H9 (cell line): ENCODE measurements around the gene SLC16A6. TPM values are rescaled to one million over a fixed set of nuclear protein-coding genes. Genes with fewer than 3 reads are reported as not detected.

Experiments
- DNase-seq: peaks from one replicate; pipeline ENCODE4 v3.0.0-alpha.2; 2017
- H2AFZ ChIP-seq: one replicate; pipeline ENCODE4 v1.6.1; 2013; ENCODE audit warnings: mild to moderate bottlenecking, low read length, control low read depth, moderate library complexity
- H2AK5ac ChIP-seq: 2 replicates; pipeline ENCODE4 v1.6.1; 2013; ENCODE audit warnings: low read length, control low read depth, mixed read lengths; ENCODE audit not compliant: insufficient read length
- H2BK120ac ChIP-seq: one replicate; pipeline ENCODE4 v1.6.1; 2013; ENCODE audit warnings: low read depth, mild to moderate bottlenecking, low read length, control low read depth, inconsistent platforms; ENCODE audit not compliant: poor library complexity, severe bottlenecking
- H2BK12ac ChIP-seq: 2 replicates; pipeline ENCODE4 v1.6.1; 2013; ENCODE audit warnings: low read length, control low read depth, mixed read lengths, low read depth; ENCODE audit not compliant: insufficient read length
- H2BK15ac ChIP-seq: 2 replicates; pipeline ENCODE4 v1.6.1; 2013; ENCODE audit warnings: low read depth, low read length, control low read depth
- H2BK20ac ChIP-seq: one replicate; pipeline ENCODE4 v1.6.1; 2013; ENCODE audit warnings: low read depth, mild to moderate bottlenecking, low read length, control low read depth, inconsistent platforms; ENCODE audit not compliant: poor library complexity, severe bottlenecking
- H2BK5ac ChIP-seq: 2 replicates; pipeline ENCODE4 v1.6.1; 2013; ENCODE audit warnings: low read length, control low read depth, mixed read lengths; ENCODE audit not compliant: insufficient read length
- H3K14ac ChIP-seq: 2 replicates; pipeline ENCODE4 v1.6.1; 2013; ENCODE audit warnings: low read length, control low read depth; ENCODE audit not compliant: insufficient read depth
- H3K18ac ChIP-seq: 2 replicates; pipeline ENCODE4 v1.6.1; 2013; ENCODE audit warnings: low read depth, mild to moderate bottlenecking, mixed read lengths, low read length, control low read depth; ENCODE audit not compliant: insufficient read length
- H3K23ac ChIP-seq: 2 replicates; pipeline ENCODE4 v1.6.1; 2013; ENCODE audit warnings: low read length, control low read depth, mixed read lengths, low read depth; ENCODE audit not compliant: insufficient read length
- H3K23me2 ChIP-seq: 2 replicates; pipeline ENCODE4 v1.6.1; 2013; ENCODE audit warnings: low read depth, mild to moderate bottlenecking, mixed read lengths, low read length, control low read depth; ENCODE audit not compliant: insufficient read length, poor library complexity, severe bottlenecking
- H3K27ac ChIP-seq: 2 replicates; pipeline ENCODE4 v1.5.1; 2013; ENCODE audit warnings: low read length, control low read depth, mixed read lengths, low read depth; ENCODE audit not compliant: insufficient read length
- H3K27me3 ChIP-seq: 2 replicates; pipeline ENCODE4 v1.6.1; 2013; ENCODE audit warnings: low read length, control low read depth, inconsistent platforms; ENCODE audit not compliant: insufficient read depth
- H3K4ac ChIP-seq: 2 replicates; pipeline ENCODE4 v1.6.1; 2013; ENCODE audit warnings: low read depth, mild to moderate bottlenecking, control low read depth, inconsistent platforms, low read length, moderate library complexity
- H3K4me1 ChIP-seq: 2 replicates; pipeline ENCODE4 v1.6.1; 2013; ENCODE audit warnings: low read length, control low read depth, inconsistent platforms; ENCODE audit not compliant: insufficient read depth
- H3K4me2 ChIP-seq: 2 replicates; pipeline ENCODE4 v1.6.1; 2013; ENCODE audit warnings: low read length, control low read depth, mixed read lengths; ENCODE audit not compliant: insufficient read length, insufficient read depth
- H3K56ac ChIP-seq: 2 replicates; pipeline ENCODE4 v1.6.1; 2013; ENCODE audit warnings: low read depth, mild to moderate bottlenecking, mixed read lengths, low read length, control low read depth; ENCODE audit not compliant: insufficient read length
- H3K79me1 ChIP-seq: 2 replicates; pipeline ENCODE4 v1.6.1; 2013; ENCODE audit warnings: low read depth, mild to moderate bottlenecking, moderate library complexity, low read length, control low read depth, inconsistent platforms; ENCODE audit not compliant: insufficient read depth, poor library complexity, severe bottlenecking
- H3K79me2 ChIP-seq: 2 replicates; pipeline ENCODE4 v1.6.1; 2013; ENCODE audit warnings: low read length, control low read depth, inconsistent platforms; ENCODE audit not compliant: insufficient read depth
- H3K9ac ChIP-seq: 2 replicates; pipeline ENCODE4 v1.6.1; 2013; ENCODE audit warnings: low read length, control low read depth, mixed read lengths; ENCODE audit not compliant: insufficient read length; ENCODE audit errors: extremely low read depth
- H3K9me3 ChIP-seq: one replicate; pipeline ENCODE4 v1.6.1; 2013; ENCODE audit warnings: low read depth, low read length, inconsistent platforms; ENCODE audit not compliant: control insufficient read depth
- H3T11ph ChIP-seq: one replicate; pipeline ENCODE4 v1.6.1; 2013; ENCODE audit warnings: mild to moderate bottlenecking, low read length, control low read depth, inconsistent platforms
- H4K20me1 ChIP-seq: one replicate; pipeline ENCODE4 v1.6.1; 2013; ENCODE audit not compliant: control insufficient read depth, insufficient read length, insufficient read depth
- H4K5ac ChIP-seq: 2 replicates; pipeline ENCODE4 v1.6.1; 2013; ENCODE audit warnings: low read depth, mild to moderate bottlenecking, mixed read lengths, low read length, control low read depth; ENCODE audit not compliant: insufficient read length
- H4K8ac ChIP-seq: replicated peaks from 2 replicates; pipeline ENCODE4 v1.6.1; 2013; ENCODE audit warnings: low read length, control low read depth, mixed read lengths, low read depth; ENCODE audit not compliant: insufficient read length
- H4K91ac ChIP-seq: 2 replicates; pipeline ENCODE4 v1.6.1; 2013; ENCODE audit warnings: low read depth, mild to moderate bottlenecking, moderate library complexity, mixed read lengths, low read length, control low read depth; ENCODE audit not compliant: insufficient read length
- H3K27ac Mint-ChIP-seq, 3 experiments: 2 replicates in 2 of 3; 3 replicates in 1 of 3; pipeline ENCODE4 v1.8.0; 2020 to 2021; ENCODE audit warnings: mixed read lengths in 3 of 3, mild to moderate bottlenecking in 1 of 3, moderate library complexity in 1 of 3
- H3K27me3 Mint-ChIP-seq: 2 replicates; pipeline ENCODE4 v1.8.0; 2021; ENCODE audit warnings: low read depth, mild to moderate bottlenecking, moderate library complexity, mixed read lengths
- H3K36me3 Mint-ChIP-seq, 3 experiments: 2 replicates in 2 of 3; 3 replicates in 1 of 3; pipeline ENCODE4 v1.8.0; 2020 to 2021; ENCODE audit warnings: low read depth in 3 of 3, mixed read lengths in 3 of 3; ENCODE audit not compliant: insufficient read depth in 1 of 3
- H3K4me1 Mint-ChIP-seq, 2 experiments: 2 replicates each; pipeline ENCODE4 v1.8.0; 2020; ENCODE audit warnings: mixed read lengths in 2 of 2
- H3K4me3 Mint-ChIP-seq, 2 experiments: 2 replicates in 1 of 2; 3 replicates in 1 of 2; pipeline ENCODE4 v1.8.0; 2020 to 2021; ENCODE audit warnings: mild to moderate bottlenecking in 2 of 2, mixed read lengths in 2 of 2, moderate library complexity in 1 of 2
- H3K9me3 Mint-ChIP-seq, 2 experiments: 2 replicates in 1 of 2; 3 replicates in 1 of 2; pipeline ENCODE4 v1.8.0; 2020; ENCODE audit warnings: mild to moderate bottlenecking in 2 of 2, mixed read lengths in 2 of 2, moderate library complexity in 1 of 2
- CTCF ChIP-seq: fragments of 200-600 bp; sonication (generic); conservative IDR thresholded peaks from 3 replicates; pipeline ENCODE4 v1.8.0; 2021; ENCODE audit warnings: antibody characterized with exemption, mild to moderate bottlenecking
- WGBS: extraction: QIAGEN DNeasy Blood & Tissue Kit; methylation state at CpG from one replicate; pipeline ENCODE4 v1.1.7; 2013; ENCODE audit warnings: missing lambda C conversion rate, low lambda C conversion rate, mixed read lengths; ENCODE audit not compliant: insufficient read length; ENCODE audit errors: extremely low coverage; 5-methylcytosine and 5-hydroxymethylcytosine counted together
- total RNA-seq: library from RNA; stranded (reverse); gene quantifications from 2 replicates; pipeline ENCODE4 v1.2.1, GENCODE V29; 2021

SLC16A6 gene
- total RNA-seq, 1 experiment from 2014 or later: 0.33 TPM

- H4K8ac ChIP-seq: no peak overlapping the region
- H2AK5ac ChIP-seq: no peak overlapping the region
- Mint-ChIP-seq H3K9me3 (peaks cover 20 to 30% of the 10 kb centered on the region in 2 experiments), H3K27me3 (peaks cover 1% of the 10 kb centered on the region; the same call in 1 of the 2 replicates), H3K36me3 (peaks cover 10 to 15% (median 15%) of the 10 kb centered on the region in 3 experiments), H3K4me1 (0 out of 4 replicates have a peak, but pooled peaks cover 0 to 2% of the 10 kb centered on the region in 2 experiments), H3K4me3 (no peak overlapping the region), H3K27ac (no peak overlapping the region)
- no peak overlapping the region for H3K14ac ChIP-seq
- H3K23ac ChIP-seq: no peak overlapping the region
- H4K91ac ChIP-seq: no peak overlapping the region
- no peak overlapping the region for H4K5ac ChIP-seq
- H2BK120ac ChIP-seq: no peak overlapping the region
- no peak overlapping the region for H2BK20ac ChIP-seq
- H2BK15ac ChIP-seq: no peak overlapping the region
- H2AFZ ChIP-seq: no peak overlapping the region
- H3K79me2 ChIP-seq: no peaks in the 10 kb centered on the region
- H3K27ac ChIP-seq: no peak overlapping the region
- no peaks in the 10 kb centered on the region for H3K4me1 ChIP-seq
- no peaks in the 10 kb centered on the region for H3K9me3 ChIP-seq
- no peak overlapping the region for H2BK5ac ChIP-seq
- no peak overlapping the region for H3K56ac ChIP-seq
- no peak overlapping the region for H3K18ac ChIP-seq
- no peaks in the 10 kb centered on the region for H3K27me3 ChIP-seq
- no peaks in the 10 kb centered on the region for H3K23me2 ChIP-seq
- TF ChIP-seq CTCF: peak; percentile 32; the same call in 2 of the 3 replicates
- no peak overlapping the region for H3K4me2 ChIP-seq
- no peaks in the 10 kb centered on the region for H3K79me1 ChIP-seq
- no peak overlapping the region for H3K9ac ChIP-seq
- WGBS: no CpG with 5 or more reads among the region's 8 CpGs
- no peak overlapping the region for H2BK12ac ChIP-seq
- H4K20me1 ChIP-seq: no peaks in the 10 kb centered on the region
- H3K4ac ChIP-seq: no peak overlapping the region
- no peak overlapping the region for H3T11ph ChIP-seq
- no peak for DNase-seq
Measured at GRCh38 chr17:68327823-68328557, 37.1 kb upstream of the SLC16A6 start.
